CD14-positive monocyte (primary cell): Measurements from ENCODE around the gene HMOX2. TPM values are rescaled to one million over a fixed set of nuclear protein-coding genes. Genes with fewer than 3 reads are reported as not detected.

Experiments used
- DNase-seq, 3 donors: peaks; one replicate each; pipeline ENCODE4 v3.0.0-alpha.2; 2011 to 2022
- H2AFZ ChIP-seq: 2 replicates; pipeline ENCODE4 v1.6.0; 2012; ENCODE audit warnings: mild to moderate bottlenecking, low read depth, low read length, inconsistent platforms; ENCODE audit not compliant: insufficient read depth, poor library complexity, severe bottlenecking
- H3K27ac ChIP-seq, 2 donors: 1 replicate in 1 of 2; 2 replicates in 1 of 2; pipeline ENCODE4 v1.5.1; 2012 to 2013; ENCODE audit warnings: low read length in 2 of 2, control low read depth in 1 of 2, inconsistent platforms in 1 of 2, low read depth in 1 of 2, mild to moderate bottlenecking in 1 of 2
- H3K27me3 ChIP-seq, 2 donors: one replicate each; pipeline versions ENCODE4 v1.6.0 to v1.6.1; 2011 to 2013; ENCODE audit warnings: low read length in 2 of 2; ENCODE audit not compliant: control insufficient read depth in 2 of 2, insufficient read depth in 2 of 2
- H3K36me3 ChIP-seq, 2 donors: replicated peaks in 1 of 2; 1 replicate in 1 of 2; 2 replicates in 1 of 2; pipeline versions ENCODE4 v1.5.1 to v1.6.1; 2012 to 2013; ENCODE audit warnings: low read length in 2 of 2, control low read depth in 1 of 2, inconsistent platforms in 1 of 2, mild to moderate bottlenecking in 1 of 2; ENCODE audit not compliant: insufficient read depth in 2 of 2, control insufficient read depth in 1 of 2
- H3K4me1 ChIP-seq, 2 donors: 1 replicate in 1 of 2; 2 replicates in 1 of 2; pipeline versions ENCODE4 v1.5.1 to v1.6.1; 2012 to 2013; ENCODE audit warnings: low read length in 2 of 2, control low read depth in 1 of 2, inconsistent platforms in 1 of 2, mild to moderate bottlenecking in 1 of 2, moderate library complexity in 1 of 2; ENCODE audit not compliant: insufficient read depth in 2 of 2, control insufficient read depth in 1 of 2
- H3K4me2 ChIP-seq: replicated peaks from 2 replicates; pipeline ENCODE3; 2012; ENCODE audit warnings: low read length, moderate library complexity, mild to moderate bottlenecking; ENCODE audit not compliant: poor library complexity, severe bottlenecking; ENCODE audit errors: extremely low read depth
- H3K4me3 ChIP-seq, 3 experiments: fragments of 200-600 bp in 1 of 3; sonication (generic) in 1 of 3; replicated peaks in 1 of 3; 1 replicate in 2 of 3; 2 replicates in 1 of 3; pipeline ENCODE4 v1.5.1; 2011 to 2013; ENCODE audit warnings: low read length in 3 of 3, mild to moderate bottlenecking in 3 of 3, control low read depth in 2 of 3, low read depth in 2 of 3, inconsistent platforms in 1 of 3, moderate library complexity in 1 of 3
- H3K79me2 ChIP-seq: 2 replicates; pipeline ENCODE4 v1.6.0; 2012; ENCODE audit warnings: mild to moderate bottlenecking, control low read depth, inconsistent platforms, low read length, moderate library complexity; ENCODE audit not compliant: insufficient read depth
- H3K9ac ChIP-seq: 2 replicates; pipeline ENCODE4 v1.6.0; 2017; ENCODE audit warnings: low read length, mild to moderate bottlenecking; ENCODE audit not compliant: insufficient read depth, poor library complexity, severe bottlenecking
- H3K9me3 ChIP-seq, 2 donors: replicated peaks in 1 of 2; 1 replicate in 1 of 2; 2 replicates in 1 of 2; pipeline versions ENCODE4 v1.5.1 to v1.6.1; 2012 to 2013; ENCODE audit warnings: low read length in 2 of 2, control low read depth in 1 of 2; ENCODE audit not compliant: control insufficient read depth in 1 of 2, insufficient read depth in 1 of 2
- H4K20me1 ChIP-seq: 2 replicates; pipeline ENCODE4 v1.6.0; 2012; ENCODE audit warnings: mild to moderate bottlenecking, low read length, control low read depth, moderate library complexity; ENCODE audit not compliant: insufficient read depth
- H3K27ac Mint-ChIP-seq, 7 donors: one replicate each; pipeline ENCODE4 v1.8.0; 2020; ENCODE audit warnings: mild to moderate bottlenecking in 7 of 7, mixed read lengths in 7 of 7, moderate library complexity in 6 of 7, inconsistent platforms in 2 of 7
- H3K27me3 Mint-ChIP-seq, 3 donors: one replicate each; pipeline ENCODE4 v1.8.0; 2021 to 2022; ENCODE audit warnings: low read depth in 3 of 3, mild to moderate bottlenecking in 3 of 3, mixed read lengths in 3 of 3, moderate library complexity in 3 of 3, inconsistent platforms in 1 of 3
- H3K36me3 Mint-ChIP-seq, 2 donors: one replicate each; pipeline ENCODE4 v1.8.0; 2020; ENCODE audit warnings: mixed read lengths in 2 of 2, inconsistent platforms in 1 of 2, mild to moderate bottlenecking in 1 of 2
- H3K4me1 Mint-ChIP-seq: one replicate; pipeline ENCODE4 v1.8.0; 2020; ENCODE audit warnings: mild to moderate bottlenecking, mixed read lengths
- H3K4me3 Mint-ChIP-seq, 2 donors: one replicate each; pipeline ENCODE4 v1.8.0; 2020; ENCODE audit warnings: mild to moderate bottlenecking in 2 of 2, mixed read lengths in 2 of 2, moderate library complexity in 1 of 2
- H3K9me3 Mint-ChIP-seq, 7 donors: one replicate each; pipeline ENCODE4 v1.8.0; 2020 to 2022; ENCODE audit warnings: mixed read lengths in 7 of 7, mild to moderate bottlenecking in 6 of 7, moderate library complexity in 6 of 7, inconsistent platforms in 2 of 7
- WGBS: methylation state at CpG from one replicate; pipeline ENCODE4 v1.1.5; 2013; ENCODE audit warnings: missing lambda C conversion rate; ENCODE audit not compliant: insufficient coverage; 5-methylcytosine and 5-hydroxymethylcytosine counted together
- intact Hi-C, 2 donors: fragments of 100-400 bp; cut with micrococcal nuclease; formaldehyde crosslinking; loops; one replicate each; pipeline versions ENCODE4 v1.15.0 to v1.15.1; 2023
- polyA plus RNA-seq, 3 donors: library from polyadenylated mRNA; depleted of rRNA in 1 of 3; unstranded in 2 of 3; stranded (reverse) in 1 of 3; fragments of 300-500 nt in 2 of 3; fragments of >200 nt in 1 of 3; fragmentation: Illumina TruSeq in 2 of 3; gene quantifications; 1 replicate in 2 of 3; 2 replicates in 1 of 3; pipeline ENCODE4 v1.2.3, GENCODE V29; 2012 to 2021
- TF ChIP-seq, protein P1 (sequence below): fragments of 200-600 bp; IDR thresholded peaks from one replicate; pipeline ENCODE4 v1.8.0; 2022; ENCODE audit warnings: antibody characterized with exemption, mild to moderate bottlenecking

Gene HMOX2
- polyA plus RNA-seq, 3 donors, result 21.7 to 33.2 (median 25.0) TPM

DNA sequence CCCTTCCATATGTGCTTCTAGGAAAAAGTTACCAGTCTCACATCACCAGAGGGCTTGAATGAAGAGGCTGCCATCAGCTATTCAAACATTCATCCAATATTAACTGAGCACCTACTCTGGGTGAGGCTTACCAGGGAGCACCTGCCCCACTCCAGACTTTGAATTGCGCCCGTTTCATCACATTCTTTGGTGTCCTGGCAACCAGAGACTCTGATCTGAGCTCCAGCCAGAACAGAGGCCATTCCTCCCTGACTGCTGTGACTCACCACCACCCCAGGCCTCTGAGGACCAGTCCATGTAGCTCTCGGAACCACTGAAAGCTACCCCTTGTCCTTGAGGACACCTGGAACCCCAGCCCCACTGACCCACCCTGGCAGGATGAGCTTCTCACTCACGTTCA is 79.9 kb downstream of the HMOX2 start, which contains the start of gene C16orf96:
C16orf96 (plus strand) TSS at position 229 of the 400 bp plus-strand sequence; CDS start at position 379, 150 bp downstream.
- no peaks in the 10 kb centered on the region for H3K27me3 ChIP-seq
- H2AFZ ChIP-seq, result no peak within 1 kb of the TSS
- Mint-ChIP-seq H3K27ac (peak within 1 kb of the TSS in 2 of 7 donors; percentile 20 to 61), H3K9me3 (peaks cover 0 to 2% (median 0%) of the 10 kb centered on the region in 7 donors), H3K4me3 (no peak within 1 kb of the TSS), H3K27me3 (peaks cover 6 to 22% (median 14%) of the 10 kb centered on the region in 3 donors), H3K36me3 (no peaks in the 10 kb centered on the region), H3K4me1 (no peaks in the 10 kb centered on the region)
- no peaks in the 10 kb centered on the region for H3K9me3 ChIP-seq
- no peaks in the 10 kb centered on the region for H4K20me1 ChIP-seq
- H3K27ac ChIP-seq, result no peak within 1 kb of the TSS
- DNase-seq, result no peak
- H3K79me2 ChIP-seq, result no peaks in the 10 kb centered on the region
- no peaks in the 10 kb centered on the region for H3K36me3 ChIP-seq
- intact Hi-C loops, result no loop called here
- TF ChIP-seq, protein P1, sequence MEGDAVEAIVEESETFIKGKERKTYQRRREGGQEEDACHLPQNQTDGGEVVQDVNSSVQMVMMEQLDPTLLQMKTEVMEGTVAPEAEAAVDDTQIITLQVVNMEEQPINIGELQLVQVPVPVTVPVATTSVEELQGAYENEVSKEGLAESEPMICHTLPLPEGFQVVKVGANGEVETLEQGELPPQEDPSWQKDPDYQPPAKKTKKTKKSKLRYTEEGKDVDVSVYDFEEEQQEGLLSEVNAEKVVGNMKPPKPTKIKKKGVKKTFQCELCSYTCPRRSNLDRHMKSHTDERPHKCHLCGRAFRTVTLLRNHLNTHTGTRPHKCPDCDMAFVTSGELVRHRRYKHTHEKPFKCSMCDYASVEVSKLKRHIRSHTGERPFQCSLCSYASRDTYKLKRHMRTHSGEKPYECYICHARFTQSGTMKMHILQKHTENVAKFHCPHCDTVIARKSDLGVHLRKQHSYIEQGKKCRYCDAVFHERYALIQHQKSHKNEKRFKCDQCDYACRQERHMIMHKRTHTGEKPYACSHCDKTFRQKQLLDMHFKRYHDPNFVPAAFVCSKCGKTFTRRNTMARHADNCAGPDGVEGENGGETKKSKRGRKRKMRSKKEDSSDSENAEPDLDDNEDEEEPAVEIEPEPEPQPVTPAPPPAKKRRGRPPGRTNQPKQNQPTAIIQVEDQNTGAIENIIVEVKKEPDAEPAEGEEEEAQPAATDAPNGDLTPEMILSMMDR, result no peak
- no peak within 1 kb of the TSS for H3K4me3 ChIP-seq
- 89% methylated on average over 4 of the region's 4 CpGs for WGBS
- H3K4me1 ChIP-seq, result no peaks in the 10 kb centered on the region
- H3K4me2 ChIP-seq, result no peak within 1 kb of the TSS
- no peak within 1 kb of the TSS for H3K9ac ChIP-seq

DNA sequence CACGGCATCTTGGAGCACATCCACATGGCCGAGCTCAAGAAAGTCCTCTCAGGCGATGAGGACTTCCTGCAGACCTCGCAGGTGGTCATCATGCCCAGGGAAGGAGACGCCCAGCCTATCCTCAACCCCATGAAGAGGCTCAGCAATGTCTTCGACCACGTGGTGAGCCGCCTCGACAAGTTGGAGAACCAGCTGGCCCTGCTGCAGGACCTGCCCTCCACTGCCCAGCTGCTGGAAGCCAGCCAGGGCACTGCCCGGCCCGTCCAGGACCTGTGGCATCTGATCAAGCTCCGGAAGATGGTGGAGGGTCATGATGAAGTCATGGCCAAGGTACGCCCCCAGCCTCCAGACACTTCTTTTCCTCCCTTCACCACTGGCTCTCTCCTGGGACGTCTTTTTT is 80.4 kb downstream of the HMOX2 start:
- no peaks in the 10 kb centered on the region for H3K27me3 ChIP-seq
- H4K20me1 ChIP-seq, result no peaks in the 10 kb centered on the region
- Mint-ChIP-seq H3K27me3 (peaks cover 6 to 22% (median 14%) of the 10 kb centered on the region in 3 donors), H3K4me3 (no peak overlapping the region), H3K9me3 (peaks cover 0 to 2% (median 0%) of the 10 kb centered on the region in 7 donors), H3K27ac (peak overlapping the region in 2 of 7 donors; percentile 20 to 61), H3K36me3 (no peaks in the 10 kb centered on the region), H3K4me1 (no peaks in the 10 kb centered on the region)
- no peak for DNase-seq
- H3K4me2 ChIP-seq, result no peak overlapping the region
- 96% methylated on average over 12 of the region's 14 CpGs for WGBS
- no peak overlapping the region for H3K9ac ChIP-seq
- no peak overlapping the region for H2AFZ ChIP-seq
- H3K4me1 ChIP-seq, result no peaks in the 10 kb centered on the region
- H3K9me3 ChIP-seq, result no peaks in the 10 kb centered on the region
- TF ChIP-seq, protein P1, result no peak
- H3K27ac ChIP-seq, result no peak overlapping the region
- intact Hi-C loops, result no loop called here
- H3K79me2 ChIP-seq, result no peaks in the 10 kb centered on the region
- no peak overlapping the region for H3K4me3 ChIP-seq
- H3K36me3 ChIP-seq, result no peaks in the 10 kb centered on the region
